GM21360 (cell line): ENCODE results near the gene TRIM46.
"Not testable (repeated sequence)": the region's sequence is repeated elsewhere in the genome, so short reads cannot be mapped to it uniquely, and the experiment has no call there.

Experiments used
- ATAC-seq: cut with Tn5 transposase; IDR thresholded peaks from one replicate; pipeline ENCODE4 v1.9.1; 2021; ENCODE audit warnings: mild to moderate bottlenecking, moderate library complexity; ENCODE audit not compliant: unreplicated experiment

The TRIM46 gene

DNA sequence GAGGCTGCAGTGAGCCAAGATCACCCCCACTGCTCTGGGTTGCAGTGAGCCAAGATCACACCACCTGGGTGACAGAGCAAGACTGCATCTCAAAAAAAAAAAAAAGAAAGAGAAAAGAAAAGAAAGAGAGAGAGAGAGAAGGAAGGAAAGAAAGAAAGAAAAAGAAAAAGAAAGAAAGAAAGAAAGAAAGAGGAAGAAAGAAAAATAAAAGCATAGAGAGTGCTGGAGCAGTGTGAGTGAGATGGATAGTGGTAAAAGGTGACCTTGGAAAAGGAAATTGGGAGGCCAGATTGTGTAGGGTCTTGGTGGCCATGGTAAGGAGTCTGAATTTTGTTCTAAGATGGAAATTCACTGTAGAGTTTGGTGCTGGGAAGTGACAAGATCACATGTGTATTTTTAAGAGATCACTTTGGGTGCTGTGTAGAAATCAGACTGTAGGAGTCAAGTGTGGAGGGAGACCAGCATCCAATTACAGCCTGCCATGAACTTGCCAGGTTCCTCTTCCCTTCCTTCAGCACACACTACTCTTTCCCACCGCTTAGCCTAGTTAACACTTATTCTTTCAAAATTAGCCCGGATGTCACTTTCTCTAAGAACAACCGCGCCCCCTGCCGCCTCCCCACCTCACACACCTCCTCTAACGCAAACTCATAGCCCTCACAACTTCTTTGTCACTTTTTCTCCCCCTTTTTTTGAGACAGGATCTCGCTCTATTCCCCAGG, 52.7 kb downstream of the TRIM46 start:
- no peak for ATAC-seq

DNA sequence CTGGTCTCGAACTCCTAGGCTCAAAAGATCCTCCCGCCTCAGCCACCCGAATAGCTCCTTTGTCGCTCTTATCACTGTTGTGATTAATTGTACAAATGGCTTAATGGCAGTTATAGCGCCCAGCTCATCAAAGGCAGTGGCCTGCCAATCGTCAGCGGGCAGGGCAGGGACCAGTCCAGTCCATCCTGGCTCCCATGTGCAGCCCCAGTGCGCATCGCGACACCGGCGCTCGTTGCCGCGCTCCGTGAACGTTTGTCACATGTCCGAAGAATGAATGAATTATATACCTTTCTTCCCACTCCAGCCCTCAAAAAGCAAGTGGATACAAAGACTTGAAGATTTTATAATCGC, 53.2 kb downstream of the TRIM46 start:
- ATAC-seq = no peak

DNA sequence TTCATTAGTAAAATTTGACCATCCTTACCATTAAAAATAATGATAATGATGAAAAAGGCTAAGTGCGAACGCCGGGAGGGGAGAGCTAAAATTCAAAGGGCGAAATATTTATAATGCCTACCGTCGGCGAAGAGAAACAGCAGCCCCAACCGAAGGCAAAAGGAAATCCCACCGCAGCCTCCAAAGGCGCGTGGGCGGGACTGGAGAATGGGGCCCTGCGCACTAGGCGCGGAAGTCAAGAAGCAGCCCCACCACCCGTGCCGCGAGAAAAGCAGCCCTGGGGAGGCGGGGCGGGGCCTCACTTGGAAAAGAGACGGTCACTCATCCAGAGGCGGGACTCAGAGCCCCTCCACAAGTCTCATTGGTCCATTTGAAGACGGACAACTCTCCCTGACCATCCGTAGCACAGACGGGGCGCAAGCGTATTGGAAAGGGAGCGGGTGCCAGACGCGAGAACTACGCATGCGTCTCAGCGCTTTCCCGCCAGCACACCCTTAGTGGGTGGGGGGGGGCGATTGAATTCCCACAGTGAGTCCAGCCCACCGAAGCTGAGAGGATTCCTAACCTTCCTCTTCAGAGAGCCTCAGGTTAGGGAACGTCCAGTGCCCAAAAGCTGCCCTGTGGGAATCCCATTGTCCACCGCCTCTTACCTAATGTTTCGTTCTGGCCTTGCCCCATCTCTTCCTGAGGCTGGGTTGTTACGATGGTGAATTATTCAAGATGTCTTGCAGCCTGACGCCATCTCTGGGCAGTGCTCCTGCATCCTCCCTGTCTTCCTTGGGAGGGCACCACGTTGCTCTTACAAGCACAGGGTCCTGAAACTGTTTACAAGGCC, 53.8 kb downstream of the TRIM46 start:
- ATAC-seq = peak; percentile 89

DNA sequence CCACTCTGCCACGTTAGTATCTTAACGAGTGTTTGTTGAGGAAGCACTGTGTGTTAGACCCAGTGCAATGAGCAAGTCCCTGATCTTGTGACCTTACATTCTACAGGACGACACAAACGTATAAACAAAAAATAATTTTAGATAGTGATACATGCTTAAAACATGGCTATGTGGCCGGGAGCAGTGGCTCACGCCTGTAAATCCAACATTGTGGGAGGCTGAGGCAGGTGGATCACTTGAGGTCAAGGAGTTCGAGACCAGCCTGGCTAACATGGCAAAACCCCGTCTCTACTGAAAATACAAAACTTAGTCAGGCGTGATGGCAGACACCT, 54.4 kb downstream of the TRIM46 start:
- no peak for ATAC-seq

DNA sequence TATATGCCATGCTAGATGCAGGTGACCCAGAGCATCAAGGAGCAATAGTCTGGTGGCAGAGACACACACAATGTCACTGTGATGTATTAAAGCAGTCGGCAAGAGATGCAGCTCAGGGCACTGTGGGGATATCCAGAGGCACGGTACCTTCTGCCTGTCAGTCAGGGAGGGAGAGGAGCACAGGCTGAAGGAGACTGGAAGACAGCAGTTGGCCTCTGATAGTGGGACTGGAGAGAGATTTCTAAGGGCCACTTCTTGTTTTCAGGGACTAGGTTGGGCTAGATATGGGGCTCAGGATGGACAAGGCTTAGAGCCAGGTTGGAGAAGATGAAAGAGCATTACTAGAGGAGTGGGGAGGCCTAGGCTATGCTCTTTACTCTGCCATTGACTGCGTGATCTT, 57.7 kb downstream of the TRIM46 start:
- ATAC-seq = not testable (repeated sequence)

DNA sequence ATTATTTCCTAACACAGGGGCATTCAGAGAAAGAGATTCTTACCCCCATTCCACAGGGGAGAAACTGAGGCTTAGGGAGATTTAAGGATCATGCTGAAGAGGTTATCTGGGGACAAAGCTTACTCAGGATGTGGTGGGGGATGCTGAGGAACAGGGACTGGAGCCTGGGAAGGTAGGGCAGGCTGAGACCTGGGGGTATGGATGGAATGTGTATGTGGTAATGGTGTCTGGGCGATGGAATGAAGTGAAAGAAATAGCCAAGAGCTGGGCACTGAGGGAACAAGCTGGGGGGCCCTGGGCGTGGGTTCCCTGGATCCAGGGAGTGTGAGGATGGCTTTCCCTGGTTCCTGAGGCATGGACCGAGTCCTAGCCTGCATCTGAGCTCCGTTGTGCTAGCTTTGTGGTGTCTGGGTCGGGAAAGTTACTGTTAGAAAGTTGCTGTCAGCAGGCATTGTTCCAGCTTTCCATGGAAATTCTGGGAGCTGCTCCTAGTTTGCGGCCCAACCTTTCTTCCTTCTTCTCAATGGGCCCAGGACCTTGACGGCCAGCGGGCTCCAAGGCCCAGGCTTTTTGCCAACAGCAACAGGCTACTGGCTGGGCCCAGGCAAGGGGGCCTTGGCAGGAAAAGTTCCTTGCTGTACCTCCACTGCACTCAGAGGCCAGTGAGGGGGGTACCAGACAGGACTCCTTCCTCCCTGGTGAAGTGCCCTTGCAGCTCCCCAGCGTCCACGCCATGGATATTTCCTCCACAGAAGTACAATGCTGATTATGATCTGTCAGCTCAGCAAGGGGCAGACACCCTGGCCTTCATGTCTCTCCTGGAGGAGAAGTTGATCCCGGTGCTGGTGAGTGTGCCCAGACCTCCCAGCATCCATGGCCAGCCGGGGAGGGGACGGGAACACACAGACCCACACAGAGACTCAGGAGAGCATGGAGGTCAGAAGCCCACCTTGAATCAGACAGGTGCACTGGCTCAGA, 58.6 kb downstream of the TRIM46 start:
- ATAC-seq = not testable (repeated sequence)

DNA sequence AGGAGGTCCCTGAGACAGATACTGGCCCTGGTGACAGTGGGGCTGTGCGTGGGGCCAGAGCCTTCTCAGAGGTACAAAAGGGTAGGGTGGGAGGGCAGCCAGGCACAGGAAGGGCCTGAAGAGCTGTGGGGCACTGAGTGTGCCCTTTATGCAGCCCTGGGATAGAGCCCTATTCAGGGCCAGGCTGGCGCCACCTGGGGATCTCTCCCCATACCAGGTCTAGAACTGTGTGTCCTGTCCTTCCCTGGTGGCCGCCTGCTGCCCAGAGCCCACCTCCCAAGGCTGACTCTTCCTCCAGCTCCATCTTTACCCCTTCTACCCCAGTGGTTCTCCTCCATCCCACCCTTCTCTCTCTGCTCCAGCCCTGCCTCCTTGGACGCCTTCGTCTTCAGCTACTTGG, 59.9 kb downstream of the TRIM46 start:
- ATAC-seq = not testable (repeated sequence)
